GM12878 (cell line): ENCODE measurements around the gene NGB. TPM values are rescaled to one million over a fixed set of nuclear protein-coding genes. Genes with fewer than 3 reads are reported as not detected.

Experiments used
- ATAC-seq: fragments of 200-7000 bp; cut with Tn5 transposase; 3 replicates; pipeline ENCODE4 v1.9.1; 2020; ENCODE audit warnings: mild to moderate bottlenecking, moderate library complexity
- BruUV-seq: library from RNA; stranded (reverse); fragments of 400-500 nt; replicated peaks from 2 replicates; lab custom pipeline; 2021; lab: Mats Ljungman, UMichigan
- CTCF ChIA-PET: fragments of 300-600 bp; sonication (Branson Sonifier 250); formaldehyde crosslinking; extraction: SDS; loops from one replicate; lab custom pipeline; 2021; ENCODE audit warnings: inconsistent platforms; lab: Yijun Ruan, JAX
- POLR2A ChIA-PET: fragments of 350-600 bp; formaldehyde crosslinking; extraction: SDS; loops from one replicate; lab custom pipeline; 2021; ENCODE audit warnings: inconsistent platforms; lab: Charles Lee
- RAD21 ChIA-PET: fragments of 300-600 bp; sonication (Branson Sonifier 250); formaldehyde crosslinking; loops from one replicate; lab custom pipeline; 2023; ENCODE audit warnings: antibody characterized with exemption; ENCODE audit not compliant: unreplicated experiment; lab: Charles Lee
- SMC1A ChIA-PET: fragments of 300-600 bp; sonication (Branson Sonifier 250); formaldehyde crosslinking; loops from one replicate; lab custom pipeline; 2023; ENCODE audit not compliant: unreplicated experiment, uncharacterized antibody; lab: Charles Lee
- DNase-seq: peaks from one replicate; pipeline ENCODE4 v3.0.0-alpha.2; 2011; ENCODE audit warnings: low read depth, low spot score
- FAIRE-seq: peaks from 3 replicates; lab custom pipeline; 2011; peaks lifted over from hg19 to GRCh38; lab: Jason Lieb, UNC
- H2AFZ ChIP-seq: 2 replicates; pipeline ENCODE4 v1.6.0; 2011; ENCODE audit warnings: low read depth, low read length, control low read depth; ENCODE audit not compliant: control insufficient read depth
- H3K27ac ChIP-seq: 2 replicates; pipeline ENCODE4 v1.5.1; 2011; ENCODE audit warnings: control low read depth; ENCODE audit not compliant: control insufficient read depth, insufficient read depth
- H3K27me3 ChIP-seq, 2 experiments: replicated peaks in 1 of 2; 2 replicates each; pipeline versions ENCODE4 v1.6.0 to v1.6.1; 2011; ENCODE audit warnings: low read length in 1 of 2; ENCODE audit not compliant: control insufficient read depth in 2 of 2, insufficient read depth in 2 of 2
- H3K36me3 ChIP-seq, 2 experiments: 2 replicates each; pipeline ENCODE4 v1.5.1; 2011; ENCODE audit warnings: low read length in 1 of 2; ENCODE audit not compliant: control insufficient read depth in 2 of 2, insufficient read depth in 2 of 2
- H3K4me1 ChIP-seq: 2 replicates; pipeline ENCODE4 v1.6.1; 2011; ENCODE audit warnings: mild to moderate bottlenecking, low read length, moderate library complexity, mixed read lengths; ENCODE audit not compliant: control insufficient read depth, insufficient read depth
- H3K4me2 ChIP-seq: 2 replicates; pipeline ENCODE4 v1.6.0; 2011; ENCODE audit warnings: control low read depth; ENCODE audit not compliant: control insufficient read depth, insufficient read depth
- H3K4me3 ChIP-seq: fragments of 200-600 bp; sonication (generic); 2 replicates; pipeline ENCODE4 v1.5.1; 2016
- H3K79me2 ChIP-seq: 2 replicates; pipeline ENCODE4 v1.6.0; 2011; ENCODE audit warnings: low read length; ENCODE audit not compliant: control insufficient read depth, insufficient read depth
- H3K9ac ChIP-seq: 2 replicates; pipeline ENCODE4 v1.8.0; 2011; ENCODE audit warnings: low read length, control low read depth, mixed read lengths; ENCODE audit not compliant: control insufficient read depth, insufficient read depth
- H3K9me3 ChIP-seq: replicated peaks from 3 replicates; pipeline ENCODE4 v1.5.1; 2011; ENCODE audit warnings: mild to moderate bottlenecking, low read length; ENCODE audit not compliant: control insufficient read depth, insufficient read depth
- H4K20me1 ChIP-seq: 2 replicates; pipeline ENCODE4 v1.6.0; 2011; ENCODE audit not compliant: control insufficient read depth, insufficient read depth
- ASH2L ChIP-seq: fragments of 300-600, 200-600 bp; sonication (generic); IDR thresholded peaks from 2 replicates; pipeline ENCODE4 v1.6.1; 2017; ENCODE audit warnings: low read depth, mild to moderate bottlenecking, borderline replicate concordance
- BCL11A ChIP-seq: IDR thresholded peaks from 2 replicates; pipeline ENCODE4 v1.6.1; 2011; ENCODE audit warnings: low read depth, low read length
- LARP7 ChIP-seq: fragments of 450-650 bp; IDR thresholded peaks from 2 replicates; pipeline ENCODE4 v1.6.1; 2017; ENCODE audit warnings: mild to moderate bottlenecking
- NFYA ChIP-seq: IDR thresholded peaks from 2 replicates; pipeline ENCODE4 v1.6.1; 2011; ENCODE audit warnings: low read depth, mild to moderate bottlenecking, low read length, improper control_type of control experiment, borderline replicate concordance
- PRDM15 ChIP-seq: fragments of 450-650 bp; formaldehyde crosslinking; IDR thresholded peaks from 2 replicates; pipeline ENCODE4 v1.4.0; 2020; ENCODE audit warnings: mild to moderate bottlenecking, moderate library complexity
- SRF ChIP-seq, 2 experiments: IDR thresholded peaks; 2 replicates each; pipeline ENCODE4 v1.6.1; 2011; ENCODE audit warnings: low read depth in 2 of 2, low read length in 2 of 2, mild to moderate bottlenecking in 1 of 2, moderate library complexity in 1 of 2
- ZBTB4 ChIP-seq: fragments of 450-650 bp; formaldehyde crosslinking; IDR thresholded peaks from 2 replicates; pipeline ENCODE4 v1.4.0; 2022; ENCODE audit warnings: mild to moderate bottlenecking, moderate library complexity
- ZNF207 ChIP-seq: fragments of 450-650 bp; IDR thresholded peaks from 2 replicates; pipeline ENCODE4 v1.6.1; 2014; ENCODE audit warnings: antibody characterized with exemption, mild to moderate bottlenecking, borderline replicate concordance
- WGBS: methylation state at CpG from one replicate; pipeline ENCODE4 v1.1.6; 2016; ENCODE audit warnings: low lambda C conversion rate; ENCODE audit not compliant: insufficient replicate concordance, insufficient coverage; ENCODE audit errors: missing lambda C conversion rate; 5-methylcytosine and 5-hydroxymethylcytosine counted together
- in situ Hi-C: fragments of 300-500 bp; cut with MboI; formaldehyde crosslinking; loops from 9 replicates; pipeline ENCODE4 v1.14.3; 2018; ENCODE audit warnings: mixed read lengths
- intact Hi-C: fragments of 100-400 bp; cut with micrococcal nuclease; formaldehyde crosslinking; loops from one replicate; pipeline ENCODE4 v1.14.2; 2022; ENCODE audit not compliant: unreplicated experiment
- polyA plus RNA-seq, 11 experiments: library from polyadenylated mRNA; depleted of rRNA in 4 of 11; unstranded in 6 of 11; stranded (reverse) in 5 of 11; fragments of >200 nt; fragmentation: Nextera tagmentation in 4 of 11; fragmentation: Illumina TruSeq in 1 of 11; extraction: Ambion mirVana in 4 of 11; extraction: Trizol in 1 of 11; gene quantifications; 1 replicate in 1 of 11; 2 replicates in 10 of 11; pipeline versions ENCODE4 v1.2.1 to v1.2.3, GENCODE V29; 2011 to 2016; ENCODE audit warnings: inconsistent platforms in 2 of 11, missing spikeins in 2 of 11, low read depth in 1 of 11
- total RNA-seq, 4 experiments: library from RNA; depleted of rRNA in 3 of 4; stranded (reverse); fragments of >200 nt in 3 of 4; fragmentation: Illumina TruSeq in 1 of 4; extraction: Trizol in 1 of 4; gene quantifications; 2 replicates each; pipeline versions ENCODE4 v1.2.1 to v1.2.3, GENCODE V29; 2013 to 2021
- TF ChIP-seq, protein P1 (sequence below): fragments of 450-650 bp; formaldehyde crosslinking; IDR thresholded peaks from 2 replicates; pipeline ENCODE4 v1.5.0; 2022; ENCODE audit warnings: mild to moderate bottlenecking, missing genetic modification characterization

The NGB gene
- total and polyA plus RNA-seq, 10 of the 15 experiments (the other 5 are each of a cell fraction or from before 2014, with no cell fraction given) = 0.19 TPM; not detected in 9

DNA sequence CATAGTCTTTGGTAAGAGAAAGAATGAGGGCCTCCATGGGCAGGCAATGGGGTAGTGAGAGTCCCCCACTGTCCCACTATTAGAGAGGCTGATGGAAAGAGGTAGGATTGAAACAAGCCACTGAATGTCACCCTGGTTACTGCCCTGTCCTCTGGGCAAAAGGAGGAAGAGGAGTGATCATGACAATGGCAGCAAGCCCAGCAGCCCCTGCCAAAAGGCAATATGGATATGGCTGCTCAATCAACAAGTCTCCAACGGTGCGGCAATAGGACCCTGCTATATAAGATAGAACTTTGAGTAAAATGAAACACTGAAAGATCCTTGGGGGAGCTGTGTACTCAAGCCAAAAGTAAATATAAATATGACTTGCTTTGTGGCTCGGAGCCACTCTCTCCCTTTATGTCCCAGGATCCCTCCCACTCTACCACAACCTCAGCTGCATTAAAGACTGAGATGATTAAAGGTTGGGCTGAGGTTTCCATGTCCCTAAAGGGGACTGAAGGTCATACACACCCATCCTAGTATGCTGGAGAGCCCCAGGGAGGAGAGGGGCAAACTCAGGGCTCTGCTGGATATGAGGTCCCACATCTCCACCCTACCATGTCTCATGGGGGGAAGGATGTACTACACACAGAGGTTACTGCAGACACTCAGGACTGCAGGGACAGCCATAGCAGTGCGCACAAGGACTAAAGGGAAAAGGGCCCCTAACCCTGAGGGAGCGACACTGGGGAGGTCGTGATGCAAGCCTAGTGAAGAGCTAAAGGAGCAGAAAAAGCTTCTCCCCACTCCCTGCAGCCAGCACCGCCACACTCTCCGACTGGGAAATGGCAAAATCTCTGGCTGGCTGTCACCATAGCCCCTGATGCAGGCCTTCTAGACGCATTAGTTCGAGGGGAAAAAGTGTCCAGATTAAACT is 43.8 kb upstream of the NGB start:
- CTCF ChIA-PET = interaction anchor here (1.0 to 7.5 kb wide), 39 partner anchors 8 to 442 kb away, joined by 3 to 159 read pairs (median 7); partner anchors contain the start of genes SAMD15, TMED8 and VIPAS39
- H4K20me1 ChIP-seq = no peaks in the 10 kb centered on the region
- BruUV-seq = no TSS peak
- ATAC-seq (no peak), DNase-seq (no peak), FAIRE-seq (no peak)
- no peaks in the 10 kb centered on the region; a peak in 1 of 4 replicates for H3K36me3 ChIP-seq
- in situ Hi-C loops (loop anchor here (5.0 kb wide), 2 partner anchors 162 to 447 kb away; no protein-coding TSS in a partner anchor), intact Hi-C loops (loop anchor here (5.0 kb wide), 1 partner anchor 442 kb away; no protein-coding TSS in a partner anchor)
- H3K9ac ChIP-seq = no peak overlapping the region
- no peaks in the 10 kb centered on the region; the same call in 1 of the 2 replicates for H3K79me2 ChIP-seq
- H2AFZ ChIP-seq = no peak overlapping the region
- 70% methylated on average over 10 of the region's 10 CpGs for WGBS
- no peaks in the 10 kb centered on the region for H3K27me3 ChIP-seq
- RAD21 ChIA-PET = interaction anchor here (1.1 to 3.0 kb wide), 12 partner anchors 8 to 442 kb away, joined by 3 to 48 read pairs (median 11); partner anchors contain the start of genes AHSA1 and VIPAS39
- SMC1A ChIA-PET = interaction anchor here (0.7 to 3.6 kb wide), 21 partner anchors 7 to 605 kb away, joined by 3 to 45 read pairs (median 6); no protein-coding TSS in a partner anchor
- no peaks in the 10 kb centered on the region for H3K9me3 ChIP-seq
- POLR2A ChIA-PET = interaction anchor here (0.5 to 0.9 kb wide), 2 partner anchors 164 to 473 kb away, joined by 3 read pairs; no protein-coding TSS in a partner anchor
- no peak overlapping the region for H3K4me2 ChIP-seq
- no peaks in the 10 kb centered on the region for H3K4me1 ChIP-seq
- no peak overlapping the region for H3K27ac ChIP-seq
- H3K4me3 ChIP-seq = no peak overlapping the region
- no peak for TF ChIP-seq ASH2L
- TF ChIP-seq ZNF207 = no peak
- TF ChIP-seq, protein P1, sequence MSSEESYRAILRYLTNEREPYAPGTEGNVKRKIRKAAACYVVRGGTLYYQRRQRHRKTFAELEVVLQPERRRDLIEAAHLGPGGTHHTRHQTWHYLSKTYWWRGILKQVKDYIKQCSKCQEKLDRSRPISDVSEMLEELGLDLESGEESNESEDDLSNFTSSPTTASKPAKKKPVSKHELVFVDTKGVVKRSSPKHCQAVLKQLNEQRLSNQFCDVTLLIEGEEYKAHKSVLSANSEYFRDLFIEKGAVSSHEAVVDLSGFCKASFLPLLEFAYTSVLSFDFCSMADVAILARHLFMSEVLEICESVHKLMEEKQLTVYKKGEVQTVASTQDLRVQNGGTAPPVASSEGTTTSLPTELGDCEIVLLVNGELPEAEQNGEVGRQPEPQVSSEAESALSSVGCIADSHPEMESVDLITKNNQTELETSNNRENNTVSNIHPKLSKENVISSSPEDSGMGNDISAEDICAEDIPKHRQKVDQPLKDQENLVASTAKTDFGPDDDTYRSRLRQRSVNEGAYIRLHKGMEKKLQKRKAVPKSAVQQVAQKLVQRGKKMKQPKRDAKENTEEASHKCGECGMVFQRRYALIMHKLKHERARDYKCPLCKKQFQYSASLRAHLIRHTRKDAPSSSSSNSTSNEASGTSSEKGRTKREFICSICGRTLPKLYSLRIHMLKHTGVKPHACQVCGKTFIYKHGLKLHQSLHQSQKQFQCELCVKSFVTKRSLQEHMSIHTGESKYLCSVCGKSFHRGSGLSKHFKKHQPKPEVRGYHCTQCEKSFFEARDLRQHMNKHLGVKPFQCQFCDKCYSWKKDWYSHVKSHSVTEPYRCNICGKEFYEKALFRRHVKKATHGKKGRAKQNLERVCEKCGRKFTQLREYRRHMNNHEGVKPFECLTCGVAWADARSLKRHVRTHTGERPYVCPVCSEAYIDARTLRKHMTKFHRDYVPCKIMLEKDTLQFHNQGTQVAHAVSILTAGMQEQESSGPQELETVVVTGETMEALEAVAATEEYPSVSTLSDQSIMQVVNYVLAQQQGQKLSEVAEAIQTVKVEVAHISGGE (CRISPR knock-in tag) = no peak
- no peak for TF ChIP-seq ZBTB4 (CRISPR knock-in tag)
- no peak for TF ChIP-seq LARP7
- TF ChIP-seq SRF (IDR thresholded peaks at IDR 0.05; ENCODE audit: low read depth in 2 of 2, low read length in 2 of 2) = no peak
- no peak for TF ChIP-seq BCL11A
- TF ChIP-seq NFYA = no peak
- TF ChIP-seq PRDM15 = no peak
